ENCODE measurements around the gene MYBL2. TPM values are rescaled to one million over a fixed set of nuclear protein-coding genes. Genes with fewer than 3 reads are reported as not detected.
A peak's percentile ranks its signal among the peaks of the same experiment; 100 is the strongest.

MYBL2 gene
- total RNA-seq, 8 experiments from 2014 or later, result 1.1 to 47.3 (median 1.5) TPM; not detected in 1

GRCh38 chr20:43665466-43666176 lies 1.3 kb upstream of the MYBL2 start:
- 10 to 100% (median 60%) methylated on average over 1 to 4 of the region's 6 CpGs; no CpG with 5 or more reads in 1 of the 10 experiments for WGBS, 10 experiments
- ATAC-seq (replicated peaks in 6 of 8), result no peak

GRCh38 chr20:43667341-43668132 lies 623 bp downstream of the MYBL2 start:
- H3K4me3 ChIP-seq, result peak overlapping the region; percentile 41 to 60 (median 58)
- H3K27ac ChIP-seq, result no peak overlapping the region
- in situ Hi-C loops (cut with MboI; ENCODE audit: low pct_unique_long_range_greater_than_20kb in 2 of 9, low sequenced_read_pairs in 9 of 9, unreplicated experiment in 9 of 9), result no loop called here
- H3K4me1 ChIP-seq (replicated peaks in 1 of 2), result peaks cover 0 to 3% of the 10 kb centered on the region in 2 donors
- 5 to 10% (median 7%) methylated on average over 2 to 5 of the region's 34 CpGs; no CpG with 5 or more reads in 7 of the 10 experiments for WGBS, 10 experiments
- peak in 7 of 8 experiments; percentile 13 to 42 (median 25) for ATAC-seq (replicated peaks in 6 of 8)

More at GRCh38 chr20:43665466-43666176, 1.3 kb upstream of the MYBL2 start:
- Histone ChIP-seq H3K4me1 (replicated peaks in 1 of 2) (peaks cover 0 to 3% of the 10 kb centered on the region in 2 donors), H3K4me3 (no peak overlapping the region), H3K27ac (no peak overlapping the region)
- in situ Hi-C loops (cut with MboI; ENCODE audit: low pct_unique_long_range_greater_than_20kb in 2 of 9, low sequenced_read_pairs in 9 of 9, unreplicated experiment in 9 of 9), result no loop called here

GRCh38 chr20:43669332-43669731 lies 2.4 kb downstream of the MYBL2 start:
- peaks cover 0 to 3% of the 10 kb centered on the region in 2 donors for H3K4me1 ChIP-seq (replicated peaks in 1 of 2)
- no peak overlapping the region for H3K27ac ChIP-seq
- ATAC-seq (replicated peaks in 6 of 8), result no peak
- WGBS, 10 experiments, result 80 to 88% (median 83%) methylated on average over 1 to 3 of the region's 3 CpGs; no CpG with 5 or more reads in 7 of the 10 experiments
- no peak overlapping the region for H3K4me3 ChIP-seq
- in situ Hi-C loops (cut with MboI; ENCODE audit: low pct_unique_long_range_greater_than_20kb in 2 of 9, low sequenced_read_pairs in 9 of 9, unreplicated experiment in 9 of 9), result no loop called here

- ATAC-seq (replicated peaks in 6 of 8), result no peak
- no peak overlapping the region for H3K27ac ChIP-seq
- no peak overlapping the region for H3K4me3 ChIP-seq
- in situ Hi-C loops (cut with MboI; ENCODE audit: low pct_unique_long_range_greater_than_20kb in 2 of 9, low sequenced_read_pairs in 9 of 9, unreplicated experiment in 9 of 9), result no loop called here
- 65 to 100% (median 97%) methylated on average over 1 to 2 of the region's 2 CpGs; no CpG with 5 or more reads in 2 of the 10 experiments for WGBS, 10 experiments
- peaks cover 0 to 3% of the 10 kb centered on the region in 2 donors for H3K4me1 ChIP-seq (replicated peaks in 1 of 2)
These were observed 3.5 kb downstream of the MYBL2 start for GRCh38 chr20:43670423-43670822.

- ATAC-seq (replicated peaks in 6 of 8), result peak in 1 of 8 experiments; percentile 31
- Histone ChIP-seq H3K4me1 (replicated peaks in 1 of 2) (no peaks in the 10 kb centered on the region), H3K4me3 (no peak overlapping the region), H3K27ac (no peak overlapping the region)
- in situ Hi-C loops (cut with MboI; ENCODE audit: low pct_unique_long_range_greater_than_20kb in 2 of 9, low sequenced_read_pairs in 9 of 9, unreplicated experiment in 9 of 9), result no loop called here
- 87 to 100% (median 100%) methylated on average over 1 to 5 of the region's 5 CpGs; no CpG with 5 or more reads in 1 of the 10 experiments for WGBS, 10 experiments
These were observed 9.5 kb downstream of the MYBL2 start for GRCh38 chr20:43676368-43676767.

- in situ Hi-C loops (cut with MboI; ENCODE audit: low pct_unique_long_range_greater_than_20kb in 2 of 9, low sequenced_read_pairs in 9 of 9, unreplicated experiment in 9 of 9), result no loop called here
- Histone ChIP-seq H3K4me3 (no peak overlapping the region), H3K4me1 (replicated peaks in 1 of 2) (no peaks in the 10 kb centered on the region), H3K27ac (no peak overlapping the region)
- 13 to 100% (median 70%) methylated on average over 1 to 6 of the region's 7 CpGs; no CpG with 5 or more reads in 1 of the 10 experiments for WGBS, 10 experiments
- no peak for ATAC-seq (replicated peaks in 6 of 8)
These were observed 14.1 kb downstream of the MYBL2 start for GRCh38 chr20:43680981-43681380.

GRCh38 chr20:43681468-43681942 lies 14.6 kb downstream of the MYBL2 start:
- no peak overlapping the region for H3K4me3 ChIP-seq
- in situ Hi-C loops (cut with MboI; ENCODE audit: low pct_unique_long_range_greater_than_20kb in 2 of 9, low sequenced_read_pairs in 9 of 9, unreplicated experiment in 9 of 9), result no loop called here
- ATAC-seq (replicated peaks in 6 of 8), result peak in 3 of 8 experiments; percentile 42 to 57 (median 45)
- 31 to 100% (median 83%) methylated on average over 1 to 4 of the region's 8 CpGs; no CpG with 5 or more reads in 3 of the 10 experiments for WGBS, 10 experiments
- no peak overlapping the region for H3K27ac ChIP-seq
- H3K4me1 ChIP-seq (replicated peaks in 1 of 2), result no peaks in the 10 kb centered on the region

- H3K4me3 ChIP-seq, result no peak overlapping the region
- no peak for ATAC-seq (replicated peaks in 6 of 8)
- no peaks in the 10 kb centered on the region for H3K4me1 ChIP-seq (replicated peaks in 1 of 2)
- in situ Hi-C loops (cut with MboI; ENCODE audit: low pct_unique_long_range_greater_than_20kb in 2 of 9, low sequenced_read_pairs in 9 of 9, unreplicated experiment in 9 of 9), result no loop called here
- WGBS, 10 experiments, result 93 to 100% methylated on average over 1 to 2 of the region's 2 CpGs; no CpG with 5 or more reads in 8 of the 10 experiments
- H3K27ac ChIP-seq, result no peak overlapping the region
These were observed 15.1 kb downstream of the MYBL2 start for GRCh38 chr20:43681991-43682410.

GRCh38 chr20:43682446-43682845 lies 15.5 kb downstream of the MYBL2 start:
- H3K4me1 ChIP-seq (replicated peaks in 1 of 2), result no peaks in the 10 kb centered on the region
- no peak overlapping the region for H3K27ac ChIP-seq
- no peak overlapping the region for H3K4me3 ChIP-seq
- no peak for ATAC-seq (replicated peaks in 6 of 8)
- in situ Hi-C loops (cut with MboI; ENCODE audit: low pct_unique_long_range_greater_than_20kb in 2 of 9, low sequenced_read_pairs in 9 of 9, unreplicated experiment in 9 of 9), result no loop called here
- 96 to 100% (median 100%) methylated on average over 1 to 5 of the region's 9 CpGs; no CpG with 5 or more reads in 4 of the 10 experiments for WGBS, 10 experiments

- in situ Hi-C loops (cut with MboI; ENCODE audit: low pct_unique_long_range_greater_than_20kb in 2 of 9, low sequenced_read_pairs in 9 of 9, unreplicated experiment in 9 of 9), result no loop called here
- Histone ChIP-seq H3K4me1 (replicated peaks in 1 of 2) (no peaks in the 10 kb centered on the region), H3K4me3 (no peak overlapping the region), H3K27ac (no peak overlapping the region)
- no peak for ATAC-seq (replicated peaks in 6 of 8)
- WGBS, 10 experiments, result 33 to 93% (median 60%) methylated on average over 1 to 3 of the region's 13 CpGs; no CpG with 5 or more reads in 7 of the 10 experiments
These were observed 19.9 kb downstream of the MYBL2 start for GRCh38 chr20:43686820-43687219.

- Histone ChIP-seq H3K27ac (no peak overlapping the region), H3K4me1 (replicated peaks in 1 of 2) (no peaks in the 10 kb centered on the region), H3K4me3 (no peak overlapping the region)
- no peak for ATAC-seq (replicated peaks in 6 of 8)
- 33 to 95% (median 56%) methylated on average over 1 to 4 of the region's 4 CpGs; no CpG with 5 or more reads in 5 of the 10 experiments for WGBS, 10 experiments
- in situ Hi-C loops (cut with MboI; ENCODE audit: low pct_unique_long_range_greater_than_20kb in 2 of 9, low sequenced_read_pairs in 9 of 9, unreplicated experiment in 9 of 9), result no loop called here
These were observed 22.3 kb downstream of the MYBL2 start for GRCh38 chr20:43689165-43689564.

- H3K4me1 ChIP-seq (replicated peaks in 1 of 2), result no peaks in the 10 kb centered on the region
- no peak for ATAC-seq (replicated peaks in 6 of 8)
- H3K27ac ChIP-seq, result no peak overlapping the region
- 70 to 100% (median 96%) methylated on average over 2 to 8 of the region's 9 CpGs for WGBS, 10 experiments
- in situ Hi-C loops (cut with MboI; ENCODE audit: low pct_unique_long_range_greater_than_20kb in 2 of 9, low sequenced_read_pairs in 9 of 9, unreplicated experiment in 9 of 9), result loop anchor here in 1 of 9 experiments (10.0 kb wide), 1 partner anchor 146 kb away; no protein-coding TSS in a partner anchor
- H3K4me3 ChIP-seq, result no peak overlapping the region
These were observed 24.2 kb downstream of the MYBL2 start for GRCh38 chr20:43690943-43691598.

Data from motor neuron (in vitro differentiated cells).